ENCODE measurements around the gene POU3F2.

- TF ChIP-seq CTCF (IDR thresholded peaks at IDR 0.05; ENCODE audit: extremely low read depth in 1 of 2, insufficient read depth in 1 of 2, low read depth in 1 of 2, low read length in 2 of 2) (no peak), EZH2 (IDR thresholded peaks at IDR 0.05; ENCODE audit: borderline replicate concordance, low read depth, low read length, severe bottlenecking) (peak; percentile 71), POLR2A (IDR thresholded peaks at IDR 0.05; ENCODE audit: low read depth, low read length) (no peak), MYC (IDR thresholded peaks at IDR 0.05; ENCODE audit: low read depth, low read length) (no peak), JUN (IDR thresholded peaks at IDR 0.05; ENCODE audit: borderline replicate concordance, insufficient read depth, insufficient read length, low read depth) (no peak), MAX (IDR thresholded peaks at IDR 0.05; ENCODE audit: insufficient read depth, insufficient read length) (no peak), FOS (IDR thresholded peaks at IDR 0.05; ENCODE audit: borderline replicate concordance, insufficient read depth, low read length) (no peak), POLR2AphosphoS5 (IDR thresholded peaks at IDR 0.05; ENCODE audit: insufficient read depth, low read depth, low read length) (no peak)
Observed at GRCh38 chr6:98824902-98825599, 9.3 kb upstream of the POU3F2 start.

Data from endothelial cell of umbilical vein (primary cell).